ENCODE data around the gene KCNMA1.

- TF ChIP-seq CTCF (IDR thresholded peaks at IDR 0.05) (no peak), POLR2A (IDR thresholded peaks at IDR 0.05; ENCODE audit: low read depth) (no peak), EP300 (IDR thresholded peaks at IDR 0.05) (no peak), POLR2AphosphoS5 (IDR thresholded peaks at IDR 0.05) (no peak)
These were observed 378.3 kb downstream of the KCNMA1 start for GRCh38 chr10:77259171-77259874.
